ENCODE data around the gene GARIN5B. TPM values are rescaled to one million over a fixed set of nuclear protein-coding genes. Genes with fewer than 3 reads are reported as not detected.
A peak's percentile ranks its signal among the peaks of the same experiment; 100 is the strongest.

The GARIN5B gene
- total RNA-seq, 3 donors from 2014 or later (not counting 1 experiment from before 2014, with no cell fraction given) = not detected

- ATAC-seq (no peak), DNase-seq (no peak)
- no peaks in the 10 kb centered on the region for H3K9me3 Mint-ChIP-seq
- Histone ChIP-seq H3K27me3 (ENCODE audit: control insufficient read depth, insufficient read depth, low read length) (peaks cover under 1% of the 10 kb centered on the region), H3K4me1 (ENCODE audit: control insufficient read depth, insufficient read depth, low read length) (peaks cover 35% of the 10 kb centered on the region), H3K27ac (ENCODE audit: low read length) (no peak overlapping the region), H3K9me3 (ENCODE audit: control insufficient read depth, insufficient read depth, low read length) (no peaks in the 10 kb centered on the region), H3K4me3 (ENCODE audit: low read length) (no peak overlapping the region), H3K36me3 (ENCODE audit: control insufficient read depth, insufficient read depth, low read length) (peaks cover 9% of the 10 kb centered on the region)
- 100% methylated on average over 3 of the region's 3 CpGs for WGBS (ENCODE audit: insufficient coverage)
- intact Hi-C loops (cut with micrococcal nuclease) = no loop called here
- TF ChIP-seq CTCF (IDR thresholded peaks at IDR 0.05) = no peak
- H3K36me3 Mint-ChIP-seq = no peaks in the 10 kb centered on the region
- no peaks in the 10 kb centered on the region for H3K27me3 Mint-ChIP-seq (ENCODE audit: low read depth in 2 of 2)
- peak overlapping the region; percentile 88 for H3K4me3 Mint-ChIP-seq
- peaks cover 44 to 54% of the 10 kb centered on the region in 2 donors for H3K4me1 Mint-ChIP-seq
- peak overlapping the region in 1 of 2 donors; percentile 78 for H3K27ac Mint-ChIP-seq
Measured at GRCh38 chr19:55382522-55383054, 19.5 kb upstream of the GARIN5B start.

GRCh38 chr19:55382013-55382412, 19.0 kb upstream of the GARIN5B start:
- Histone ChIP-seq H3K36me3 (ENCODE audit: control insufficient read depth, insufficient read depth, low read length) (peaks cover 3% of the 10 kb centered on the region), H3K27ac (ENCODE audit: low read length) (no peak overlapping the region), H3K9me3 (ENCODE audit: control insufficient read depth, insufficient read depth, low read length) (no peaks in the 10 kb centered on the region), H3K27me3 (ENCODE audit: control insufficient read depth, insufficient read depth, low read length) (peaks cover 2% of the 10 kb centered on the region), H3K4me1 (ENCODE audit: control insufficient read depth, insufficient read depth, low read length) (peaks cover 29% of the 10 kb centered on the region), H3K4me3 (ENCODE audit: low read length) (no peak overlapping the region)
- ATAC-seq (no peak), DNase-seq (no peak)
- TF ChIP-seq CTCF (IDR thresholded peaks at IDR 0.05) = no peak
- Mint-ChIP-seq H3K9me3 (no peaks in the 10 kb centered on the region), H3K27me3 (ENCODE audit: low read depth in 2 of 2) (no peaks in the 10 kb centered on the region), H3K36me3 (no peaks in the 10 kb centered on the region), H3K4me3 (peak overlapping the region; percentile 88), H3K4me1 (peaks cover 38 to 48% of the 10 kb centered on the region in 2 donors), H3K27ac (peak overlapping the region in 1 of 2 donors; percentile 78)
- intact Hi-C loops (cut with micrococcal nuclease) = no loop called here
- 95% methylated on average over 5 of the region's 5 CpGs for WGBS (ENCODE audit: insufficient coverage)

GRCh38 chr19:55379174-55379573, 16.1 kb upstream of the GARIN5B start:
- Mint-ChIP-seq H3K4me1 (peaks cover 16 to 20% of the 10 kb centered on the region in 2 donors), H3K9me3 (no peaks in the 10 kb centered on the region), H3K36me3 (no peaks in the 10 kb centered on the region), H3K4me3 (no peak overlapping the region), H3K27ac (no peak overlapping the region), H3K27me3 (ENCODE audit: low read depth in 2 of 2) (peaks cover 0 to 8% of the 10 kb centered on the region in 2 donors)
- Histone ChIP-seq H3K36me3 (ENCODE audit: control insufficient read depth, insufficient read depth, low read length) (no peaks in the 10 kb centered on the region), H3K4me1 (ENCODE audit: control insufficient read depth, insufficient read depth, low read length) (peaks cover 9% of the 10 kb centered on the region), H3K4me3 (ENCODE audit: low read length) (no peak overlapping the region), H3K9me3 (ENCODE audit: control insufficient read depth, insufficient read depth, low read length) (no peaks in the 10 kb centered on the region), H3K27me3 (ENCODE audit: control insufficient read depth, insufficient read depth, low read length) (peaks cover 22% of the 10 kb centered on the region), H3K27ac (ENCODE audit: low read length) (no peak overlapping the region)
- intact Hi-C loops (cut with micrococcal nuclease) = no loop called here
- TF ChIP-seq CTCF (IDR thresholded peaks at IDR 0.05) = no peak
- DNase-seq (no peak), ATAC-seq (no peak)
- 92% methylated on average over 11 of the region's 11 CpGs for WGBS (ENCODE audit: insufficient coverage)
